C1 segment of cervical spinal cord (tissue), 14 donors: ENCODE results near the gene MAPK1.
"Not testable (repeated sequence)": the region's sequence is repeated elsewhere in the genome, so short reads cannot be mapped to it uniquely, and the experiment has no call there.

ENCODE experiments used
- DNase-seq, 14 donors: peaks; one replicate each; lab custom pipeline; 2025; lab: John Stamatoyannopoulos, UW

MAPK1 gene

DNA sequence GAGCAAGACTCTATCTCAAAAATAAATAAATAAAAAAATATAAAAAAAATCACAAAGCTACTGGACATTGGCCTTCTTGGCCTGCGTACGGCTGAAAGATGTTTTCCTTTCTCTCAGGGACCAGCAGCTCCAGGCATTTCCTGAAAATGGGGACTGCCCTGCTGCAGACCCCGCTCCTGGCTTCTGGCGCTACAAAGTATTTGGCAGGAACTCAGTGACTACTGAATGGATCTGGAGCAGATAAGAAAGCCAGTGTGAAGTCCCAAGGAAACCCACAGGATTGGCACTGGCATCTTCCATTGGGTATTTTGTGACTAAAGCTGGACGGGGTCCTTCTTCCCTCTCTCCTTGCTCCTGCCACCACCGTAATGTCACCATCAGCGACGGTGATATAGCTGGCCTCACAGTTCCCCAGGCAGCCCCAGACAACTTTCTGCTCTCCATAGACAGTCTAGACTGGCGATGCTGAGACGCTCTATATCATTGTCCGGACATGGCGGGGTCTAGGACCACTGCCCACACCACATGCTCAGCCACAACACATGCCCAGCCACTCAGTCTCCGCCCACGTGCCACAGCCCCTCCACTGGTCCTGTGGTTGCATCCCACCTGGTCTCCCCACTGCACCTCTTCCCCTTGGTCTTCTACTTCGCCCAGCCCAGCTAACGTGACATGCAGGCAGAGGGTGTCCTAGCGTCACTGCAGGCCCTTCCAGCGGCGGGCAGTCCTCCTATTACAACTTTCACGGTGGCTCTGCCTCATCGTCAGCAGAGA is 109.2 kb downstream of the MAPK1 start:
- no peak for DNase-seq

DNA sequence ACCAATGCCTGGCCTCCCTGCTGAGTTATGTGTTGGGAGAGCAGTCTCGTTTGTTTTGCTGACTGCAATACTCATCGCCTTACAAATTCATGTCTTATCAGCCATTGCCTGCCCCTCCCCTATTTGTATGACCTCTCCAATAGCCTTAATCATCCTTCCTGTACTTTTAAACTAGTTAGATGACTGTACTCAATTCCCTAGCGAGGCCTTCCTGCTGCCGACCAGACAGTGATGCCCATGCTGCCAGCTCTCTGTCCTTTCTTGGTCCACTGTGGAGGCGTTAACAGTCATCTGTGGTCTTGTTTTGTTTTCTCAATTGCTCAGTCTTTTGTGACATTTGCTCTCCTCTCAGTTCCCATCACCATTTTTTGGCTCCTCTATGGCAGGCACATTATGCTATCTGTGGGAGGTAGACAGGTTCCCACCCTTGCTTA is 111.6 kb downstream of the MAPK1 start:
- DNase-seq = no peak

DNA sequence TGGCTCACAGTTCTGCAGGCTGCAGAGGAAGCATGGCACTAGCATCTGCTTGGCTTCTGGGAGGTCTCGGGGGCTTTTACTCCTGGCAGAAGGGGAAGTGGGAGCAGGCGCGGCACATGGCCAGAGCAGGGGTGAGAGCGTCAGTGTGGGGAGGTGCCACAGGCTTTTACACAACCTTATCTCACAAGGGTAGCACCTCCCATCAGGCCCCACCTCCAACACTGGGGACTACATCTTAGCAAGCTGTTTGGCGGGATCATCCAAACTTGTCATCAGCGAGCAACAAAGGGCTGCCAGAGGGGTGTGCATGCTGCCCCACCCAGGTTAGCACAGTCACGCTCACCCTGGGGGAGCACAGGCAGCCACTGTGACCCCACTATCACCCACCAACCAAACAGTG is 112.9 kb downstream of the MAPK1 start:
- peak in 2 of 14 donors; percentile 43 to 62 for DNase-seq

DNA sequence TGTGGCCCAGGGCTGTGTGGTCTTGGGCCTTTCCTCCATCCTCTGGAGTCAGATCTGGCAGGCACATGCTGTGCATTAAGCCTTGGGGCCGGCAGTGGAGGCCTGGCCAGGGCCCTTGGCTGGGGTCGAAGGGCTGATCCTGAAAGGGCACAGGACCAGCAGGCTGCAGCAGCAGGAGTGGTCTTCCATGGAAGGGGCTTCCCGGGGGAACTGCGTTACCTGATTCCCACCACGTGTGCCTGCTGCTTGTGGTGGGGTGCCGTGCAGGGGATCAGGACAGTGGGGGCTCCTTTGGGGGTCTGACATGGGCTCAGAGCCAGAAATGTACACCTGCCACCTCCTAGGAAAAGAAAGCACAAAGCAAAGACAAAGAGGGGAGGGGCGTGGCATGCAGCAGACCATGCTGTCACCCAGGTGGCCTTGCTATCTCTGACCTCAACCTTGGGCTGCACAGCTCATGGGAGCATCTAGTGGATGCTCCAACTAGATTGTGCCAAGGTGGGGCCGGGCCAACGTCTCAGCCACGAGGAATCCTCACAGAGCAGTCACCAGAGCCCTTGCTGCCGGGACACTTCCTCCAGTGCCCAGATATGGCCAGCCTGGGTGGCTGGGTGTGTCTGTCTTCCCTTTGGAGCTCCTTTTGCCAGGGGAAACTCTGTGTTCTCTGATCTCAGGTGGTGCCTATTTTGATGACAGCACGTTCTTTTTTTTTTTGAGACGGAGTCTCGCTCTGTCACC is 113.9 kb downstream of the MAPK1 start:
- no peak for DNase-seq

DNA sequence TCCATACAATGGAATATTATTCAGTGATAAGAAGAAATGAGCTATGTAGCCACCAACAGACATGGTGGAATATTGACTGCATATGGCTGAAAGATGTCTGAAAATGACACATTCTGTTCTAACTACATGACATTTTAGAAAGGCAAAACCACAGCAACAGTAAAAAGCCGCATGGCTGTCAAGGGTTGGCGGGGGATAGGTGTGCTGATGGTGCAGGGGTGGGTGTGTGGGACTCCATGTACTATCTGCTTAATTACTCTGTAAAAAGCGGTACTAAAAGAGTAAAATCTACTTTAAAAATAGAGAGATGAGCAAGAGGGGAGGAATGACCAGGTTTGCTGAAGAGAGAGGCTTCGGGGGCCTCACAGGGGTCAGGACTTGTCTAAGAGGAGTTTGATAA is 115.2 kb downstream of the MAPK1 start:
- no peak for DNase-seq

DNA sequence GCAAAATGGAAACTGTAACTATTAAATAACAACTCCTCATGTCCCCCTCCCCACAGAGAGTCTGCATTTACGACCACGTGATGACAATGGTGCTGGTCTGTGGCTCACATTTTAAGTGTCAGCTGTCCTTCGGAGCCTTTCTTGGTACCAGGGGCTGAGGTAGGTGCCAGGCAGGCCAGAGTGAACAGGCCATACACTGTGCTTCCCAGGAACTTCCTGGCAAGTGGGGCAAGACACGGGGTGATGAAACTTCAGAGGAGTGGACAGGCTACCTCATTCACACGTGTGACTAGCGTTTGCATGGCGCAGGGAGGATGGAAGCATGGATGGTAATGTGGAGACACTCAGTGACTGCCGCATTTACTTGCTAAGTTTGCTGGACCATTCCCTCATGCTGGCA is 121.5 kb downstream of the MAPK1 start:
- no peak for DNase-seq

DNA sequence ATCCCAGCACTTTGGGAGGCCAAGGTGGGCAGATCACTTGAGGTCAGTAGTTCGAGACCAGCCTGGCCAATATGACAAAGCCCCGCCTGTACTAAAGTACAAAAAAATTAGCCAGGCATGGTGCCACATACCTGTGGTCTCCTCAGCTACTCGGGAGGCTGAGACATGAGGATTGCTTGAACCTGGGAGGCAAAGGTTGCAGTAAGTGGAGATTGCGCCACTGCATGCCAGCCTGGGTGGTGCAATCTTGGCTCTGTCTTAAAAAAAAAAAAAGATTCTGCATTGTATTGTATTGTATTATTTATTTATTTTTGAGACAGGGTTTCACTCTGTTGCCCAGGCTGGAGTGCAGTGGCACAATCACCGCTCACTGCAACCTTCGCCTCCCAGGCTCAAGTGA is 122.5 kb downstream of the MAPK1 start:
- DNase-seq = not testable (repeated sequence)

DNA sequence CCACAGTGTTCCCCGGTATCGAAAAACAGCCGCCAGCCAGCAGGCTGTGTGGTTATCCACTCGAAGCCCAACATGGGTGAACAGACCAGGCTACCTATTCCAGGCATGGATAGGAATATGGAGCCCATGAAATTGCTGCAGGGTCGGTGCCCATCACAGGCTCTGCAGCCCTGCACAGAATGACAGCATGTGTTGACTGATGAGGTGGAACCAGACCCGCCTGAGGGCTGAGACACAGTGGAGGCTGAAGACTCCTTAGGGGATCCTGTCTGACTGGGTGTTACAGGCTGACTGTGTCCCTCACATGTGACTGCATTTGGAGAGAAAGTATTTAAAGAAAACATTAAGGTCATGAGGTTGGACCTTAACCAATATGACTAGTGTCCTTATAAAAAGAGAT is 125.7 kb downstream of the MAPK1 start:
- no peak for DNase-seq

DNA sequence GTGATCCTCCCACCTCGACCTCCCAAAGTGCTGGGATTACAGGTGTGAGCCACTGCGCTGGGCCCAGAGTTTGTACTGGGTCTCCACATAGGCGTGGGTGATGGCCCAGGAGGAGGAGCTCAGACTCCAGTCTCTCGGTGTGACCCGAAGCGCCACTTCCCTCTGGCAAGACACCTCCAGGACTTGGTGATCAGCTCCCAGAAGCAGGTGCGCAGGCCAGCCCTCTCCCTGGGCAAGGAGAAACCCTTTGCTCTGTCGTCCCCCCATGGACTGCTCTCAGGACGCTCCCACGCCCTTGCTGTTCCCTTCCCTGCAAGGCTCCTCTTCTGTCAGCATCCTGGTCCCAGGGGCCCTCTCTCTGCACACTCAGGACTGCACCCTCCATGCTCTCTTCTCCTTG is 126.4 kb downstream of the MAPK1 start:
- no peak for DNase-seq

DNA sequence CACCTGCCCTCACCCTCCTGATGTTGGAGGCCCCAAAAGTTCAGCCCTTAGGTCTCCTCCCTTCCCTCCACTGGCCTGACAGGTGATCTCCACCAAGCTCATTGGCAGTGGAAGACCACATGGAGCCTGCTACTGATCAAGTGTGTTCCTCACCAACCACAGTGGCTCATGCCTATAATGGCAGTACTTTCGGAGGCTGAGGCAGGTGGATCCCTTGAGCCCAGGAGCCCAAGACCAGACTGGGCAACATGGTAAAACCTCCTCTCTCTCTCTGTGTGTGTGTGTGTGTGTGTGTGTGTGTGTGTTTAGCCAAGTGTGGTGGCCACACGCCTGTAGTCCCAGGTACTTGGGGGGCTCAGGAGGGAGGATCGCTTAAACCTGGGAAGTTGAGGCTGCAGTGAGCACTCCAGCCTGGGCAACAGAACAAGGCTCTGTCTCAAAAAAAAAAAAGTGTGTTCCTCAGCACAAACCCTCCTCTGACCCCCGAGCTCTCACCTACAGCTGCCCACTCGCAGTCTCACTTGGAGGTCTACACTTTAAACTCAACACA is 127.5 kb downstream of the MAPK1 start:
- no peak for DNase-seq

DNA sequence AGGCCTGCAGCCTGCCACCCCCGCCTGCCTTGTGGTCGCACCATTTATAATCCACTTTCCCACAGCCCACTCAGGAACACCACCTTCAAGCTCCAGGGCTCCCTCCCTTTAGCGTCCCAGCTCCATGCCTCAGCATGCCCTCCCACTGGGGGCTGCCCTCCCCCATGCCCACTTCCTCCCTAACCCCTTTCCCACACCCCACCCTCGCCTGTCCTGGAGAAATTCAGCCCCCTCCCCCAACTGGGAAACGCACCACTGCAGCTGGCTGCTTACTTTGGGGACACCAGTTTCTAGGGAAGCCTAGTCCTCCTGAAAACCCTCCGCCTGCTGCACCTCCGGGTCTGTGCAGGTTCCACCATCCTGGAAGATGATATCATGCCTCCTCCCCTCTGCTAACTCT is 128.5 kb downstream of the MAPK1 start:
- no peak for DNase-seq

DNA sequence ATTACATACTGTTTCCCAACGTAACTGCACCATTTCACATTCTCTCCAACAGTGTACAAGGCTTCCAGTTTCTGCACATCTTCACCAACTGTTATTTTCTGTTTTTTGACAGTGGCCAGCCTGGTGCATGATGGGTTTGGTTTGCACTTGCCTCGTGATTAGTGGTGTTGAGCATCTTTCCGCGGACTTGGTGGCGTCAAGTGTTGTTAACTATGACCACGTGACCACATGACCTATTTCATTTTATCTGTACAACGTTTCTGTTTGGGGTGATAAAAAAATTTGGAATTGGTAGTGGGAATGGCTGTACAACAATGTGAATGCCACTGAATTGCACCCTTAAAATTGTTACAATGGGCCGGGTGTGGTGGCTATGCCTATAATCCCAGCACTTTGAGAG is 129.4 kb downstream of the MAPK1 start:
- DNase-seq = no peak

DNA sequence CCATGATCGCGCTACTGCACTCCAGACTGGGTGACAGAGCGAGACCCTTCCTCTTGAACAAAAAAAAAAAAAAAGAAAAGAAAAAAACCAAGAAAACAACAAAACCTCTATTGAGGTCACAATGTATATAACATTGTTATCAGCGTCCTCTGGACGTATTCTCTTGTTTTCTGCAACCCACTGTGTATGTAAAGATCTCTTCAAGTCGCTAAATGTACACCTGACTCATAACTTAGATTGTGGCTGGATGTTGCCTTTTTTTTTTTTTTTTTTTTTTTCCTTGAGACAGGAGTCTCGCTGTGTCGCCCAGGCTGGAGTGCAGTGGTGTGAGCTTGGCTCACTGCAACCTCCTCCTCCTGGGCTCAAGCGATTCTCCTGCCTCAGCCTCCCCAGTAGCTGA is 130.5 kb downstream of the MAPK1 start:
- DNase-seq = no peak

DNA sequence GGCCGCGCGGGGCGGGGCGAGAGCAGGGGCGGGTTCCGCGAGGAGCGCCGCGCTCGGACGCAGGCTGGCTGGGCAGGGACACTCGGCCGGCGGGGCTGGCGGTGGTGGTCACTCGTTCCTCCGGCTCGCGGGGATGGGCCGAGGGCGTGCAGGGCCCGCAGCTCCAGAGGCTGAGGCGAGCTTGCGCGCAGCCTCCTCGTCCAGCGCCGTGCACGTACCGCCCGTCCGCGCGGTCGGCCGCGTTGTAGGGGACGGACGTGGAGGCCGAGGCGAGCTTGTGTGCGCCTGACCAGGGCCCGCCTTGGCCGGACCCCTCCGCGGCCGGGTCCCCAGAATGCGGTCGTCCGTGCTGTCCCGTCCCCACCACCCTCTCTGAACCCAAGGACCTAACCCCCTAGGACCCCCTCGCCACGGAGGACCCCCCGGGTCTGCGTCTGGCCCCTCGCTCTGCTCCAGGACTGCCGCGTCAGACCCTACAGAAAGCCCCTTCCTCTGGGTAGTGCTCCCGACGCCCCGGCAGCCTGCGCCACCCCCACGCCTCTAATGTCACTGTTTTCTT is 131.3 kb downstream of the MAPK1 start:
- no peak for DNase-seq

DNA sequence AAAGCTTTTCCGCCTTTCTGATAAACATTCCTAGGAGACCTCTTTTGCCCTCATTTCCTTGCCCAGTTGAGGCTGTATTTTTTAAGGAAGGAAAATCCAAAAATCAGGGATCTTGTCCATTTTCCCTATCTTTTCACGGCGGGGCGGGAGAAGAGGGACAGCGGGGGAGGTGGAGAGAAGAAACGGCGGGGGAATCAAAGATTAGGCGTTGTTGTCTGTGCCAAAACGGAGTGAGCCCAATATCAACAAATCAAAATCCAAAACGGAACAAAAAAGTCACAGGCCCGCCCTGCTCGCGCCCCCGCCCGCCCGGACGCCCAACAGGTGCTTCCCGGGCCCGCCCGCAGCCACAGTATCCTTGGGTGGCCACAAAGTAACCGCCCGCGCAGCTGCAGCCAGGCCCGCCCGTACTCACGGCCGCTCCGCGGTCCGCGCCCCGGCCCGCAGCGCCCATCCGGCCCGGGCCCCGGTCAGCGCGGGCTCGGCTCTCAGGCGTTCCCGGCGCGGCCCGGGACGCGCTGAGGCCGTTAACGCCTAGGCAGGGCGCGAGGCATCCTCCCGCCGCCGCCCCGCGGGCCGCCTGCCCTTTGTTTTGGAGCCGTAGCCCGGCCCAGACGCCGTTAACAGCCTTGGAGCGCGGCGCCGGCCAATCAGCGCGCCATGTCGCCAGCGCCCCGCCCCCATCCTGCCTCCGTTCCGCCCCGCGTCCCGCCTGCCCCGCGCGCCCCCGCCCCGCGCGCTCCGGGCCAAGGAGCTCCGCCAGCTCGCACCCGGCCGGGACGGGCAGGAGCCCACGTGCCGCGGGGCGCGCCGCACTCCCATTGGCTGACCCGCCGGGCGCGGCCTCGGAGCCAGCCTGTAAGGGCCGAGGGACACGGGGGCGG is 132.0 kb downstream of the MAPK1 start, which contains the start of gene YPEL1:
Gene YPEL1, minus strand, starts transcription at position 595 of the 884 bp plus-strand sequence. CDS start 25,050 bp downstream, outside the sequence.
- peak; percentile 69 to 99 (median 96) for DNase-seq

DNA sequence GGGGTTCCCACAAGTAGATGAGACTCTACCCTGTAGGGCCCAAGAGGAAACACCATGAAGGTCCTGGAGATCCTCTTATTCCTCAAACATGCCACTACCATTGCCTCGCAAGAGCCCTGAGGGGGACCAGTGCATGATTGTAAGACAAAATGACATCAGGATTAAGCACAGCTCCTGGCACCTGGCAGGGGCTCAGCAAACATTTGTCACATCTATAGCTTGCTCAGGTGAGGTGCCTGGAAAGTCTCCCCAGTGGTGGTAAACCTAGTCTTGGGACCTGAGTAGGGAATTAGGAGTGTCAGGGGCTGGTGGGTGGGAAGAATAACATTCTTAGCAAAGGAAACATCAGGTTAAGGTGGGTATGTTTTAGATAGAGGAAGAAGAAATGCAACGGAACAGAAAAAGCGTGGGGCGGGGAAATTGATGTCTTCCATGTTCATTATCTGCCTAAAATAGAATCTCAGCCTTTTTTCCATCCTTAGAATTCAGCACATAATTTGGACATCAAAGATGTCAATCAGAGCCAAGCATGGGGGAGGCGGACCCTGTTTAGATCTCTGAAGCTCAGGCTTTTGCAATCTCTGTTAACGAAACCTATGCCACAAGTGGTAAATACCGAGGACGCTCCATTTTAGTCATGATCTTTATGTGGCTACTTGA is 132.8 kb downstream of the MAPK1 start:
- DNase-seq = peak in 1 of 14 donors; percentile 14

DNA sequence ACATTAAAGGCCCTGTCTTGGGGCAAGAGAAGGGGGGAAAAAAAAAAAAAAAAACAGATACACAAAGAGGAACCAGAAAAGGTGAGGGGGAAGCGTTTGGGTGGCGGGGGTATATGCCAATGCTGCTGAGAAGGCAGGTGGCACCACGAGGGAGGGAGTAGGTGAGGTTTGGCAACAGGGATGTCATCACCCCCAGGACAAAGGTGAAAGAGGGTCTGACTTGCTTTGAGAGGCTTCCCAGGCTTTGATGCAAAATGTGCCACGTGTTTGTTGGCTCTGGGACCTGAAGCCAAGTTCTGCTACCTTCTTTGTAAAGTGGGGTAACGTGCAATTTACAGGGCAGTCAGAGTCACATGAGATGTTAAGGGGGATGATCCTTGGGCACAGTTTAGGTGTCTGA is 135.9 kb downstream of the MAPK1 start:
- no peak for DNase-seq

DNA sequence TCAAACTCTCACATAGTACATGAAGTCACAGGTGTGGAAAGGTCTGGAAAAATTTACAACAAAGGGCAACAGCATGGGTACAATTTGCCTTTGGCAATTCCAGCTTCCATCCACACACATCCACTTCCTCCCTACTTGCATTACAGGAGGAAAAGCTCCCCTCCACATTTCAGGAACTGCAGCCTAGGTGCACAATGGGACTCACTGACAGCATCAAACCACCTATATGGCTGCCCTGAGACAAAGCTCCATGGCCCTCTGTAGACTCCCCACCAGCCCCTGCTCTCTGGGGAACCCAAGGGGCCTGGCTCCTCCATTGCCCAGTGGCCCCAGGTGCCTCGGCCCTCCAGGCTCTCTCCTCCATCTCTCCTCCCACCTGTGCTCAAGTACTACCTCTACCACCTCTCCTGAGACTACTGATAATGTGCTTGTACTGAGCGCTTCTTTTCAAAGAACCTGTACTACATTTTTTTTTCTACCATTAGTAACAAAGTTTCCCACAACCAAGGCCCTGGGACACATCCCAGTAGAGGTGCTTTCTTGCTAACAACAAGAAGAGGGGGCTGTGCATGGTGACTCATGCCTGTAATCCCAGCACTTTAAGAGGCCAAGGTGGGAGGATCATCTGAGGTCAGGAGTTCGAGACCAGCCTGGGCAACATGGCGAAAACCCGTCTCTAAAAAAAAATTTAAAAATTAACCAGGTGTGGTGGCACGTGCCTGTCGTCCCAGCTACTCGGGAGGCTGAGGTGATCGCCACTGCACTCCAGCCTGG is 136.7 kb downstream of the MAPK1 start:
- no peak for DNase-seq

DNA sequence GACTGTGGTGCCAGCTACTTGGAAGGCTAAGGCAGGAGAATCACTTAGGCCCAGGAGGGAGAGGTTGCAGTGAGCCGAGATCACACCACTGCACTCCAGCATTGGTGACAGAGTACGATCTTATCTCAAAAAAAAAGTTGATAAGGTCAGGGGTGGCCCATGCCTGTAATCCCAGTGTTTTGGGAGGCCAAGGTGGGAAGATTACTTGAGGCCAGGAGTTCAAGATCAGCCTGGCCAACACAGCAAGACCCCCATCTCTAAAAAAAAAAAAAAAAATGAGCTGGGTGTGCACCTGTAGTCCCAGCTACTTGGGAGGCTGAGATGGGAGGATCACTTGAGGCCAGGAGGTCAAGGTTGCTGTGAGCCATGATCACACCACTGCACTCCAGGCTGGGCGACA is 138.3 kb downstream of the MAPK1 start:
- not testable (repeated sequence) for DNase-seq

DNA sequence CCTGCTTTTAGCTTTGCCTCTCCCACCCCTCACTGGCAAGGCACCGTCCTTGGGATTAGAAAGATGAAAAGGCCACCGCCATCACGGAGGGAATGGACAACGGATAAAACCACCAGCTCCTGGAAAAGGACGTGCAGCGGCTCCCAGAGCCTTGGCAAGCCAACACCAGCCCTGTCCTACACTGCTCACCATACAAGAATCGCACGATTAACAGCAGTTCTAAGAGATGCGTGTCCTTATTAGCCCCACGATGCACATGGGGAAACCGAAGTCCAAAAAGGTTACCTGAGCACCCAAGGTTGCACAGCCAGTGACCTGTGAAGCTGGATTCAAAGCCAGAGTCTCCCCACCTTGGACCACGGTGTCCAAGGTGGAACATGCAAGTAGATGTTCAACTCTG is 139.2 kb downstream of the MAPK1 start:
- no peak for DNase-seq
